Osteocyte (in vitro differentiated cells): ENCODE data around the gene FGGY. TPM values are rescaled to one million over a fixed set of nuclear protein-coding genes. Genes with fewer than 3 reads are reported as not detected.

Experiments
- DNase-seq: peaks from one replicate; pipeline ENCODE4 v3.0.0; 2021; ENCODE audit warnings: mixed read lengths; ENCODE audit not compliant: unreplicated experiment; ENCODE audit errors: extremely low spot score
- H3K27ac Mint-ChIP-seq: one replicate; pipeline ENCODE4 v1.8.0; 2021; ENCODE audit warnings: mild to moderate bottlenecking, mixed read lengths; ENCODE audit not compliant: unreplicated experiment
- H3K27me3 Mint-ChIP-seq: one replicate; pipeline ENCODE4 v1.8.0; 2021; ENCODE audit warnings: mixed read lengths; ENCODE audit not compliant: unreplicated experiment
- H3K36me3 Mint-ChIP-seq: one replicate; pipeline ENCODE4 v1.8.0; 2021; ENCODE audit warnings: mixed read lengths; ENCODE audit not compliant: unreplicated experiment
- H3K4me1 Mint-ChIP-seq: one replicate; pipeline ENCODE4 v1.8.0; 2021; ENCODE audit warnings: mixed read lengths; ENCODE audit not compliant: unreplicated experiment
- H3K4me3 Mint-ChIP-seq: one replicate; pipeline ENCODE4 v1.8.0; 2021; ENCODE audit warnings: mild to moderate bottlenecking, moderate library complexity, mixed read lengths; ENCODE audit not compliant: unreplicated experiment
- H3K9me3 Mint-ChIP-seq: one replicate; pipeline ENCODE4 v1.8.0; 2021; ENCODE audit warnings: mixed read lengths; ENCODE audit not compliant: unreplicated experiment
- CTCF ChIP-seq: fragments of 200-600 bp; sonication (generic); IDR thresholded peaks from 2 replicates; pipeline ENCODE4 v1.5.0; 2021; ENCODE audit warnings: antibody characterized with exemption, mild to moderate bottlenecking, moderate library complexity
- total RNA-seq: library from RNA; stranded (reverse); gene quantifications from 2 replicates; pipeline ENCODE4 v1.2.1, GENCODE V29; 2021

FGGY gene
- total RNA-seq, 1 donor from 2014 or later = 9.1 TPM

GRCh38 chr1:59477286-59477685 is 180.4 kb downstream of the FGGY start:
- no peak for TF ChIP-seq CTCF
- no peak for DNase-seq
- Mint-ChIP-seq H3K4me1 (peaks cover 17% of the 10 kb centered on the region), H3K36me3 (no peaks in the 10 kb centered on the region), H3K27me3 (no peaks in the 10 kb centered on the region), H3K27ac (no peak overlapping the region), H3K4me3 (no peak overlapping the region), H3K9me3 (no peaks in the 10 kb centered on the region)

DNA sequence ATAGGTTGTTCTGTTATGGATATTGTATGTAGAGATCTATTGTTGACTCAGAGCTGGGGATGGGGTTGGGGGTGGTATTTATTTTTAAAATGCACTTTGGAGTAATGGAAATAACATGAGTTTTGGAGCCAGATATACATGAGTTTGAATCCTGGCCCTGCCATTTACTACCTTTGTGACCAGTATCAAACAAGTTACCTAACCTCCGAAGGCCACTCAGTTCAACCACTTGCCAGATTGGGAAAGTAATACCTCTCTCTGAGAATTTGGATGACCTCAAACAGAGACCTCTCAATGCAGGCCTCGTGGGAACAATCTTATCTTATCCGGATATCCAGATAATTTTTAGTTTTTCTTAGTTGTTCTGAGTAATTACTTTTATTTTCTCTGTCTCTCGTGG is 181.0 kb downstream of the FGGY start:
- Mint-ChIP-seq H3K36me3 (no peaks in the 10 kb centered on the region), H3K9me3 (no peaks in the 10 kb centered on the region), H3K4me1 (peaks cover 17% of the 10 kb centered on the region), H3K27me3 (no peaks in the 10 kb centered on the region), H3K4me3 (no peak overlapping the region), H3K27ac (no peak overlapping the region)
- no peak for TF ChIP-seq CTCF
- no peak for DNase-seq

DNA sequence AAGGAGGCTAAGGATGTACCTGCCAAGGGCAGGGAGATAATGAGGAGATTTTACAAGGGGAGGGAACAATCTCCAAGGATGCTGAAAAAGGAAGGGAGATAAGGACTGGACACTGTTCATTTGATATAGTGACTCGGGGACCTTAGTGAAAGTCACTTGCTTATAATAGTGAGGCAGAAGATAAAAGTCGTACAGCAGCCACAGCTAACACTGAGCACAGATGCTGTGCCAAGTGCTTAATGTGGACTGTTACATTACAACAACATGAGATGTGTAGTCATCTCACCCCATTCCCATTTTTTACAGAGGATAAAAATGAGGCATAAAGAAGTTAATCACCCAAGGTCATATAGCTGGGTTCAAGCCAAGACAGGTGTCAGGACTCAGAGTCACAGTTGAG is 181.9 kb downstream of the FGGY start:
- Mint-ChIP-seq H3K27me3 (no peaks in the 10 kb centered on the region), H3K4me3 (no peak overlapping the region), H3K9me3 (no peaks in the 10 kb centered on the region), H3K27ac (no peak overlapping the region), H3K4me1 (peaks cover 26% of the 10 kb centered on the region), H3K36me3 (no peaks in the 10 kb centered on the region)
- TF ChIP-seq CTCF = no peak
- DNase-seq = no peak

- H3K27ac Mint-ChIP-seq = no peak overlapping the region
- H3K4me1 Mint-ChIP-seq = peaks cover 34% of the 10 kb centered on the region
- H3K27me3 Mint-ChIP-seq = no peaks in the 10 kb centered on the region
- no peak overlapping the region for H3K4me3 Mint-ChIP-seq
- no peaks in the 10 kb centered on the region for H3K36me3 Mint-ChIP-seq
- no peak for TF ChIP-seq CTCF
- DNase-seq = no peak
- no peaks in the 10 kb centered on the region for H3K9me3 Mint-ChIP-seq
These were observed 183.4 kb downstream of the FGGY start for GRCh38 chr1:59480188-59480888.

DNA sequence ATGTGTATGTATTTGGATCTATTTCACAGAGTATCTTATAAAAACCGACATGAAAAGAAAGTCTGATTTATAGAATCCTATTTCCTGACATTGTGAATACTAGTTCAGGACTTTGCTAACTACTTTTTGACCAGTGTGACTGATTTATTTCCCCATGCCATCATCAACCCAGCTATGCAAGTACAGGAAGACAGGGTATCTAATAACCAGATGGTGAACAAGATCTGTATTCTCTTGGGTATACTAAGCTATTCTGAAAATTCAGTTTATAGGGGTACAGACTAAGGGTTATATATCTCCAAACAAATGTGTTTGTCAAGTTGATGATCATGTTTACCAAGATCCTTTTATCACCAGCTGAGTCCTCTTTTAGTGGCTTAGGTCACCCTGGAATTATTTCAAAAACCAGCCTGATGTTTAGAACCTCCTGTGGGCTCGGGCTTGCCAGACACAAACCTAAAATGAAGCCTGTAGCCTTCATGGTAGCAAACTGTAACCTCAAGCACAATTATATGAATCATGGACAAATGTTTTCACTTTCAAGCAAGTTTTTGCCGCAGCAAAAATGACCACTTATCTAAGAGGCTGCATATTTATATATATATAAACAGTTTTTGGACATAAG is 185.1 kb downstream of the FGGY start:
- DNase-seq = no peak
- Mint-ChIP-seq H3K27ac (no peak overlapping the region), H3K27me3 (no peaks in the 10 kb centered on the region), H3K4me1 (peaks cover 24% of the 10 kb centered on the region), H3K36me3 (no peaks in the 10 kb centered on the region), H3K4me3 (no peak overlapping the region), H3K9me3 (no peaks in the 10 kb centered on the region)
- TF ChIP-seq CTCF = no peak
